CD14-positive monocyte (primary cell): ENCODE data around the gene NKD2. TPM values are rescaled to one million over a fixed set of nuclear protein-coding genes. Genes with fewer than 3 reads are reported as not detected.
A peak's percentile ranks its signal among the peaks of the same experiment; 100 is the strongest.

Experiments
- DNase-seq, 3 donors: peaks; one replicate each; pipeline ENCODE4 v3.0.0-alpha.2; 2011 to 2022
- H2AFZ ChIP-seq: 2 replicates; pipeline ENCODE4 v1.6.0; 2012; ENCODE audit warnings: mild to moderate bottlenecking, low read depth, low read length, inconsistent platforms; ENCODE audit not compliant: insufficient read depth, poor library complexity, severe bottlenecking
- H3K27ac ChIP-seq, 2 donors: 1 replicate in 1 of 2; 2 replicates in 1 of 2; pipeline ENCODE4 v1.5.1; 2012 to 2013; ENCODE audit warnings: low read length in 2 of 2, control low read depth in 1 of 2, inconsistent platforms in 1 of 2, low read depth in 1 of 2, mild to moderate bottlenecking in 1 of 2
- H3K27me3 ChIP-seq, 2 donors: one replicate each; pipeline versions ENCODE4 v1.6.0 to v1.6.1; 2011 to 2013; ENCODE audit warnings: low read length in 2 of 2; ENCODE audit not compliant: control insufficient read depth in 2 of 2, insufficient read depth in 2 of 2
- H3K36me3 ChIP-seq, 2 donors: replicated peaks in 1 of 2; 1 replicate in 1 of 2; 2 replicates in 1 of 2; pipeline versions ENCODE4 v1.5.1 to v1.6.1; 2012 to 2013; ENCODE audit warnings: low read length in 2 of 2, control low read depth in 1 of 2, inconsistent platforms in 1 of 2, mild to moderate bottlenecking in 1 of 2; ENCODE audit not compliant: insufficient read depth in 2 of 2, control insufficient read depth in 1 of 2
- H3K4me1 ChIP-seq, 2 donors: 1 replicate in 1 of 2; 2 replicates in 1 of 2; pipeline versions ENCODE4 v1.5.1 to v1.6.1; 2012 to 2013; ENCODE audit warnings: low read length in 2 of 2, control low read depth in 1 of 2, inconsistent platforms in 1 of 2, mild to moderate bottlenecking in 1 of 2, moderate library complexity in 1 of 2; ENCODE audit not compliant: insufficient read depth in 2 of 2, control insufficient read depth in 1 of 2
- H3K4me2 ChIP-seq: replicated peaks from 2 replicates; pipeline ENCODE3; 2012; ENCODE audit warnings: low read length, moderate library complexity, mild to moderate bottlenecking; ENCODE audit not compliant: poor library complexity, severe bottlenecking; ENCODE audit errors: extremely low read depth
- H3K4me3 ChIP-seq, 3 experiments: fragments of 200-600 bp in 1 of 3; sonication (generic) in 1 of 3; replicated peaks in 1 of 3; 1 replicate in 2 of 3; 2 replicates in 1 of 3; pipeline ENCODE4 v1.5.1; 2011 to 2013; ENCODE audit warnings: low read length in 3 of 3, mild to moderate bottlenecking in 3 of 3, control low read depth in 2 of 3, low read depth in 2 of 3, inconsistent platforms in 1 of 3, moderate library complexity in 1 of 3
- H3K79me2 ChIP-seq: 2 replicates; pipeline ENCODE4 v1.6.0; 2012; ENCODE audit warnings: mild to moderate bottlenecking, control low read depth, inconsistent platforms, low read length, moderate library complexity; ENCODE audit not compliant: insufficient read depth
- H3K9ac ChIP-seq: 2 replicates; pipeline ENCODE4 v1.6.0; 2017; ENCODE audit warnings: low read length, mild to moderate bottlenecking; ENCODE audit not compliant: insufficient read depth, poor library complexity, severe bottlenecking
- H3K9me3 ChIP-seq, 2 donors: replicated peaks in 1 of 2; 1 replicate in 1 of 2; 2 replicates in 1 of 2; pipeline versions ENCODE4 v1.5.1 to v1.6.1; 2012 to 2013; ENCODE audit warnings: low read length in 2 of 2, control low read depth in 1 of 2; ENCODE audit not compliant: control insufficient read depth in 1 of 2, insufficient read depth in 1 of 2
- H4K20me1 ChIP-seq: 2 replicates; pipeline ENCODE4 v1.6.0; 2012; ENCODE audit warnings: mild to moderate bottlenecking, low read length, control low read depth, moderate library complexity; ENCODE audit not compliant: insufficient read depth
- H3K27ac Mint-ChIP-seq, 7 donors: one replicate each; pipeline ENCODE4 v1.8.0; 2020; ENCODE audit warnings: mild to moderate bottlenecking in 7 of 7, mixed read lengths in 7 of 7, moderate library complexity in 6 of 7, inconsistent platforms in 2 of 7
- H3K27me3 Mint-ChIP-seq, 3 donors: one replicate each; pipeline ENCODE4 v1.8.0; 2021 to 2022; ENCODE audit warnings: low read depth in 3 of 3, mild to moderate bottlenecking in 3 of 3, mixed read lengths in 3 of 3, moderate library complexity in 3 of 3, inconsistent platforms in 1 of 3
- H3K36me3 Mint-ChIP-seq, 2 donors: one replicate each; pipeline ENCODE4 v1.8.0; 2020; ENCODE audit warnings: mixed read lengths in 2 of 2, inconsistent platforms in 1 of 2, mild to moderate bottlenecking in 1 of 2
- H3K4me1 Mint-ChIP-seq: one replicate; pipeline ENCODE4 v1.8.0; 2020; ENCODE audit warnings: mild to moderate bottlenecking, mixed read lengths
- H3K4me3 Mint-ChIP-seq, 2 donors: one replicate each; pipeline ENCODE4 v1.8.0; 2020; ENCODE audit warnings: mild to moderate bottlenecking in 2 of 2, mixed read lengths in 2 of 2, moderate library complexity in 1 of 2
- H3K9me3 Mint-ChIP-seq, 7 donors: one replicate each; pipeline ENCODE4 v1.8.0; 2020 to 2022; ENCODE audit warnings: mixed read lengths in 7 of 7, mild to moderate bottlenecking in 6 of 7, moderate library complexity in 6 of 7, inconsistent platforms in 2 of 7
- CTCF ChIP-seq: fragments of 200-600 bp; IDR thresholded peaks from one replicate; pipeline ENCODE4 v1.8.0; 2022; ENCODE audit warnings: antibody characterized with exemption, mild to moderate bottlenecking
- WGBS: methylation state at CpG from one replicate; pipeline ENCODE4 v1.1.5; 2013; ENCODE audit warnings: missing lambda C conversion rate; ENCODE audit not compliant: insufficient coverage; 5-methylcytosine and 5-hydroxymethylcytosine counted together
- intact Hi-C, 2 donors: fragments of 100-400 bp; cut with micrococcal nuclease; formaldehyde crosslinking; loops; one replicate each; pipeline versions ENCODE4 v1.15.0 to v1.15.1; 2023
- polyA plus RNA-seq, 3 donors: library from polyadenylated mRNA; depleted of rRNA in 1 of 3; unstranded in 2 of 3; stranded (reverse) in 1 of 3; fragments of 300-500 nt in 2 of 3; fragments of >200 nt in 1 of 3; fragmentation: Illumina TruSeq in 2 of 3; gene quantifications; 1 replicate in 2 of 3; 2 replicates in 1 of 3; pipeline ENCODE4 v1.2.3, GENCODE V29; 2012 to 2021

Gene NKD2
- polyA plus RNA-seq, 3 donors: not detected

- no peak for TF ChIP-seq CTCF
- Mint-ChIP-seq H3K27me3 (no peaks in the 10 kb centered on the region), H3K4me1 (no peaks in the 10 kb centered on the region), H3K36me3 (peaks cover 25 to 44% of the 10 kb centered on the region in 2 donors), H3K27ac (peak overlapping the region in 2 of 7 donors; percentile 25 to 42), H3K9me3 (no peaks in the 10 kb centered on the region), H3K4me3 (no peak overlapping the region)
- Histone ChIP-seq H3K36me3 (peaks cover 22 to 36% of the 10 kb centered on the region in 2 donors), H3K79me2 (no peaks in the 10 kb centered on the region), H3K4me3 (no peak overlapping the region), H3K27me3 (no peaks in the 10 kb centered on the region), H3K9me3 (no peaks in the 10 kb centered on the region), H2AFZ (no peak overlapping the region), H3K27ac (no peak overlapping the region), H4K20me1 (peaks cover 9% of the 10 kb centered on the region), H3K4me2 (no peak overlapping the region), H3K9ac (no peak overlapping the region), H3K4me1 (no peaks in the 10 kb centered on the region)
- no peak for DNase-seq
- 96% methylated on average over 7 of the region's 10 CpGs for WGBS
- intact Hi-C loops: no loop called here
These were observed 66.9 kb downstream of the NKD2 start for GRCh38 chr5:1075555-1075881.

GRCh38 chr5:1075931-1076330 is 67.3 kb downstream of the NKD2 start:
- intact Hi-C loops: no loop called here
- H3K27ac ChIP-seq: no peak overlapping the region
- H3K9me3 Mint-ChIP-seq: no peaks in the 10 kb centered on the region
- H4K20me1 ChIP-seq: peaks cover 12% of the 10 kb centered on the region
- no peaks in the 10 kb centered on the region for H3K4me1 Mint-ChIP-seq
- no peak overlapping the region for H2AFZ ChIP-seq
- H3K36me3 Mint-ChIP-seq: peaks cover 28 to 46% of the 10 kb centered on the region in 2 donors
- TF ChIP-seq CTCF: no peak
- WGBS: 96% methylated on average over 11 of the region's 17 CpGs
- no peaks in the 10 kb centered on the region for H3K4me1 ChIP-seq
- no peak overlapping the region for H3K4me2 ChIP-seq
- H3K27me3 Mint-ChIP-seq: no peaks in the 10 kb centered on the region
- no peaks in the 10 kb centered on the region for H3K79me2 ChIP-seq
- H3K4me3 Mint-ChIP-seq: no peak overlapping the region
- no peak overlapping the region for H3K4me3 ChIP-seq
- H3K9me3 ChIP-seq: no peaks in the 10 kb centered on the region
- H3K9ac ChIP-seq: no peak overlapping the region
- no peak for DNase-seq
- peak overlapping the region in 2 of 7 donors; percentile 0 to 50 for H3K27ac Mint-ChIP-seq
- H3K27me3 ChIP-seq: no peaks in the 10 kb centered on the region
- peaks cover 22 to 36% of the 10 kb centered on the region in 2 donors for H3K36me3 ChIP-seq
